22Rv1 (cell line): ENCODE data around the gene IER5.

Experiments used
- CTCF ChIP-seq: fragments of 450-650 bp; IDR thresholded peaks from 2 replicates; pipeline ENCODE4 v1.5.1; 2017; ENCODE audit warnings: mild to moderate bottlenecking
- ZFX ChIP-seq: fragments of 450-650 bp; IDR thresholded peaks from 2 replicates; pipeline ENCODE4 v1.6.1; 2017; ENCODE audit warnings: antibody characterized with exemption, borderline replicate concordance

DNA sequence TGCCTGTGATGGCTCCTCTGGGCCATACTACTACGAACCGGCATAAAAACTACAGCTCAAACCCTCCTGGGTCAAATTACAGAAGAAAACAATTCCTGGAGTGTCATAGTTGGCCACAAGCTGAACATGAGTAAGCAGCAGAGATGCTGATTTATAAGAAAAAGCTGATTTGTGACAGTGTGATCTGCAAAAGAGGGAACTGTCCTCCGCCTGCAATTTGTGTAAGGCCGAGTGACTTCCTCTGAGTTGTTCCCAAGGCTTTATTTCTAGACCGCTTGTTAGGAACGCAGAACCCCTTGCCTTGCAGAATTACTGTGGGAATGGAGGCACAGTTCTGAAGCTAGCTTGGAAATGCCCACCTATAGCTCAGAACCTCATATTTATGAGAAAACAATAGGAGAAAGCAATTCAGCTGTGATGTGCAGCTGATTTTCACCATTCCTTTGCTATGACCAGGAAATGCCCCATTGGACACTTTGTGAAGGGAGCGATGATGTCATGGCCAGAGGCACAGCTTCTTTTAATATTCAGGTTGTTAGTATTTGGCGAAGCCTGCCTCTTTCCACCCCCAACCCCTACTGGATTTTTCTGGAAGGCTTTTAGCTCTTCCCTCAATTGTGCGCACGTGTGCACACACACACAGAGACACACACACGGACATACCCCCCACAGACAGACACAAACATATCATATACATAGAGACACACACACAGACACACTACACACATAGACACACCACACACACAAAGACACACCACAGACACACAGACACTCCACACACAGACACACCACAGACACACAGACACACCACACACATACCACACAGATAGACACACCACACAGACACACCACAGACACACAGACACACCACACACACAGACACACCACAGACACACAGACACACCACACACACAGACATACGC, 47.6 kb downstream of the IER5 start:
- no peak for TF ChIP-seq CTCF
- no peak for TF ChIP-seq ZFX
